Middle frontal gyrus (tissue), 1 donor: ENCODE measurements around the gene IKBKE.

Source experiments
- DNase-seq: peaks from one replicate; pipeline ENCODE4 v3.0.0-alpha.2; 2015; ENCODE audit warnings: low spot score; ENCODE audit errors: extremely low spot score

IKBKE gene

DNA sequence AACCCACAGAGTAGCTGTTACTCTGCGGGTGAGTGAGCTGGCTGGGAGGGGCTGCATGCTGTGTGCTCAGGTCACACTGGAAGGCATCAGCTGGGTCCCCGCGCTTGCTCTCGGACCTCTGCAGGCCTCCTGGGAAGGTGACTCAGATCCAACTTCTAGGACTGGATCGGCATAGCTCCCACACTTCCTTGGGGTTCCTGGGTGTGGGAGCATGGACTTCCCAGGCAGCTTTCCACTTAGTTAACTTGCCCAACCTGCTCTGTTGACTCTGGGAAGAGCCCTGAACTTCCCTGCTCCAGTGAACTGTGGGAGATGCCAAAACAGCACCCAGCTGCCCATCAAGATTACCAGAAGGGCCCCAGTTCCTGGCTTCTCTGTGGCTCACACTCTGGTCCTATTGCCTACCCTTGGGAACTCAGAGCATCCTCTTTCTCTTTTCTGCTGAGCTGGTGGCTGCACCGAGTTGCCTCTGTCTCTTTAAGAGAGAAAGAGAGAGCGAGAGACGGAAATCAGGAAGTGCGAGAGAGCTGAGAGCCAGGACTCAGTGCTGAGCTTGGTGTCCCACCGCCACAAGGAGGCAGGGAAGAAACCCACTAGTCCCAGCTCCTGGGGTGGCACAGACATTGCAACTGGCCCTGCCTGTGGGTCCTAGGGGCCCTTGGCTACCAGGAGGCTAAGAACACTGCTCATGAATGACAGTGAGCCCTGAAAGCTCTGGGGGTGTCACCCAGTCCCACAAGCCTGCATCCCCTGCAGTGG is at the start of gene IKBKE:
Gene IKBKE (plus strand): TSS at position 544 of the 759 bp plus-strand sequence. CDS start 2,752 bp downstream, outside the sequence.
- peak; percentile 37 for DNase-seq

- no peak for DNase-seq
These were observed 48.5 kb upstream of the IKBKE start for GRCh38 chr1:206421616-206422340.

- no peak for DNase-seq
These were observed 47.8 kb upstream of the IKBKE start for GRCh38 chr1:206422525-206422924.

DNA sequence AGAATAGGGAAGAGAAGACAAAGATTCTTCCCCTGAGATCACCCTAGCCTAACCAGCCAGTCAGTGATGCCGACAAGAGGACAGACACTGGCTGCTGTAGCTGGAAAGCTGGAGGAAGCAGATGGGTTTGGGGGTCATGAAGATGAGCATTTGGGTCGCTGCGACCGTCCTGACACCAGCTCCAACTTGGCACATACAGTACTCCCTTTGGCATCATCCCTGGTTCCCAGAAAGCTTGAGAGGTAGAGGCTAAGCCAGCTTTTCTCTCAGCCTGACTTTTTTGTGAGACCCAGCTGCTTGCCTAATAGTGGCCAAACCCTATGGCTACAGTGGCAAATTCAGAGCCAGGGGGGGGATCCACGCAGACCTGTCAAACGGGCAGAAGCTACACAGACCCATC is 43.0 kb upstream of the IKBKE start:
- no peak for DNase-seq

GRCh38 chr1:206429421-206429820 is 40.9 kb upstream of the IKBKE start:
- no peak for DNase-seq

GRCh38 chr1:206430031-206430983 is 40.0 kb upstream of the IKBKE start:
- DNase-seq = no peak

DNA sequence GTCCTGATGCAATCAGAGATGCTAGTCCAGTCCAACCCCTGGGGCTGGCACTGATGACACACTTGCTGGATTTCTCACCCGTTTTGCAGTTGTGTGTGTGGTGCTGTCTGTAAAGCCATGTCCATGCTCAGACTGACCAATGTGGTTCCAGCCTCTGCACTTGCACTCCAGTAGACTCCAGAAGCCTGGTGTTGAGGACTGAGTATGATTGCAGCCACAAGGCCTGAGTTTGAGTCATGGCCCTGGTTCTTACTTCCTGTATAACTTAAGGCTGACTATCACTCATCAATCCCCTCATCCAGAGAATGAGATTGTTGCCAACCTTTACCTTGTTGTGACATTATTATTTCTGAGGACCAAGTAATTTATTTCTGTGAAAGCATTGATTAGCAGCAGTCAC is 34.8 kb upstream of the IKBKE start:
- DNase-seq = no peak

DNA sequence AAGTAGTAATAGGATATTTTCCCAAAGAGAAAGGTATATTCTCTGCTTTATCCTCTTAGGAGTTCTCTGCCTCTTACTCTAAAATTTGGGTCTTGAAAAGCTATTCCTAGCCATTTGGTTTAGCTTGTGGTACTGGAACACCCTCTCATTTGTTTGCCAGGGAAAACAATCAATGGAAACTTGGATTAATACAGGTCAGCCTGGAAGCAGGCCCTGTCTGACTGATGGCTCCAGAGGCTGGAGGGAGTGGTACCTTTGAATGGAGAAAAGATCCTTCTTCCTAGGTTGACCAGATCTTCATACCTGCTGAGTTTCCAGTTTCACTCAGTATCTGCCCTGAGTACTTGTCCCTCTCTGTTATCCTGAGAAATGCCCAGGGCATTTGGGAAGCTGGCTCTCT is 31.7 kb upstream of the IKBKE start:
- no peak for DNase-seq

- DNase-seq = no peak
These were observed 31.1 kb upstream of the IKBKE start for GRCh38 chr1:206439205-206439604.

- DNase-seq = no peak
These were observed 28.8 kb upstream of the IKBKE start for GRCh38 chr1:206441336-206441967.

- no peak for DNase-seq
These were observed 28.2 kb upstream of the IKBKE start for GRCh38 chr1:206442101-206442500.

GRCh38 chr1:206445116-206445515 is 25.2 kb upstream of the IKBKE start:
- DNase-seq = no peak

DNA sequence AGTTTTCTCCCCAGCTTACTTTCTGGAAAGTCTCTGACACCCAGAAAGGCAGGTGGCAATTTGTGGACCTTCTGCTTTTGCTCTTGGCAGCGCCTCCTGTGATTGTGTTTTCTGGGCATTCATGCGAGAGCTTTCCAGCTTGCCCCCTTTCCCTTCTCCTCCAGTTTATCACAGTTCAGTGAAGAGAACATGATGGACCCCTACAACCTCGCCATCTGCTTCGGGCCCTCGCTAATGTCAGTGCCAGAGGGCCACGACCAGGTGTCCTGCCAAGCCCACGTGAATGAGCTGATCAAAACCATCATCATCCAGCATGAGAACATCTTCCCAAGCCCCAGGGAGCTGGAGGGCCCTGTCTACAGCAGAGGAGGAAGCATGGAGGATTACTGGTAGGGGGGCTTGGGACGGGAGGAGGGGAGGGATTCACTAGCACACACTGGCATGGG is 24.3 kb upstream of the IKBKE start:
- no peak for DNase-seq

- no peak for DNase-seq
These were observed 23.4 kb upstream of the IKBKE start for GRCh38 chr1:206446688-206447421.

- no peak for DNase-seq
These were observed 22.9 kb upstream of the IKBKE start for GRCh38 chr1:206447422-206447765.

DNA sequence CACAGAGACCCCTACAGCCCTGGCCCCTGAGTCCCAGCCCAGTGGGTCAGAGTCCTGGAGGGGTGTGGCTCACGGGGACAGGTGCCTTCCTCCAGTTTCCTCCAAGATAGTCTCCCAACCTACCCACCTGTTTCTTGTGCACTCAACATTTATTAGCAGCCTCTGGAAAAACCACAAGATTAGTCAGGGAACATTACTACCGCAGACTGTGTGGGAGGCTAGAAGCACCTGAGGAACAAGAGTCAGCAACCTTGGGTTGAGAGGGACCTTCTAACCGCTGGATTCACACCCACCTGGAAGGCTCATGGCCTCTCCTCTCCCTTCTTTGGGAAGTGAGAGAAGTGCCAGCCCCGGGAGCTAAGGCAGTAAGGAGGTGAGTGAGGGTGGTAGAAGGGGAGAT is 22.5 kb upstream of the IKBKE start:
- DNase-seq = no peak

DNA sequence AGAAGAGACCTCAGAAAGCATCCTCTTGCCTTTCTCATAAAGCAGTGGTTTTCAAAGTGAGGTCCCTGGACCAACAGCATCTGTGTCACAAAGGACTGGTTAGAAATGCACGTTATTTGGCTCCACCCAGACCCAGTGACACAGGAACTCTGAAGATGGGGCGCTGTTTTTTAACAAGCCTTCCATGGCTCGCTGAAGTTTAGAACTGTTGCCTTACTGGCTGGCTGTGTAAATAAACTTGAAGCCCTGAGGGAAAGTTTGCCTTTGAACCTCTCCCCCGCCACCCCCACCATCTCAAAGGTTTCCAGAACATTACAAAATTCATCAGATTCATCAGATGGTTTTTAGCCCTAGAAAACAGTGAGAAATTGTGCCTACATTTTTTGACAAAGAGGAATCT is 21.8 kb upstream of the IKBKE start:
- no peak for DNase-seq

GRCh38 chr1:206449565-206449964 is 20.7 kb upstream of the IKBKE start:
- DNase-seq = no peak

DNA sequence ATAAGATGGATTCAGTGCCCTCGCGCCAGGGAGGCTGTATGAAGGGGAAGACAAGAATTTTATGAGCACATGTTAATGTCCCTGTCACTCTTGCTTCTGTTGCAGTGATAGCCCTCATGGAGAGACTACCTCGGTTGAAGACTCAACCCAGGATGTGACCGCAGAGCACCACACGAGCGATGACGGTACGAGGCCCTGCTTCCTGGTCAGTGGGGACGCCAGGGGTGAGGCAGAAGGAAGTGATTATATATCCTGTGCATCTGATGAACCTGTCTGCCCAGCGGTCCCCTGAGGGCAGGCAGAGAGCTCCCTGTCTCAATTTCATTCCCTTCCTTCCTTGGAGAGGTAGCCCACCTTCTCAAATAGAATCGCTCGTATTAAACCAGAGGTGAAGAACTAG is 20.0 kb upstream of the IKBKE start:
- DNase-seq = no peak

DNA sequence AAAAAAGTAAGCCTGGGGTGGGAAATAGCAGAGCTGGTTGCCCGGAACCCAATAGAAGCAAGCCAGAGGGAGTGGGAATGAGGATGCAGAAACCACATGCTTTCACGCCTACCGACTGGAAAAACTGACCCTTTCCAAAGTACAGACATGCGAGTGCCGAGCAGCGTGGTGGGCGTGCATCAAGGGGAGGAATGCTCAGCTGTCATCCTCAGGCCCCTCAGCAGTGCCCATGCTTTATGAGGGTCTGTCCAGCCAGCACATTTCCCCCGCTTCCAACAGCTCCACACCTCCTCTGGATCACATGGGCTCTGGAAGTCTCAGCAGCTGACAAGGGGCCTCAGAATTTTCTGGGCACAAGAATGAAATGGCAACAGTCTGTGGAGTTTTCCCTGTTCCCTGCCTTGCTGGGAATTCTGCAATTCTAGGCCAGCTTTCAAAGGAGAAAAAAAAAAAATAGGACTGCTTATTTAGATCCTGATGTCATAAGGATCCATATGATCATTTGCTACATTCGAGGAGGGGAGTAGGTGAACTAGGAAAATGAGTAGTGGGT is 19.1 kb upstream of the IKBKE start:
- no peak for DNase-seq
